Stimulated activated CD4-positive, alpha-beta T cell treated with anti-CD3 and anti-CD28 coated beads, Interleukin-4, amount 100 ng/mL, for 1 hour (primary cell): ENCODE measurements around the gene ZNF362.
"Not testable (repeated sequence)": the region's sequence is repeated elsewhere in the genome, so short reads cannot be mapped to it uniquely, and the experiment has no call there.

Experiments
- DNase-seq: peaks from one replicate; pipeline ENCODE4 v3.0.0-alpha.2; 2020

The ZNF362 gene, protein sequence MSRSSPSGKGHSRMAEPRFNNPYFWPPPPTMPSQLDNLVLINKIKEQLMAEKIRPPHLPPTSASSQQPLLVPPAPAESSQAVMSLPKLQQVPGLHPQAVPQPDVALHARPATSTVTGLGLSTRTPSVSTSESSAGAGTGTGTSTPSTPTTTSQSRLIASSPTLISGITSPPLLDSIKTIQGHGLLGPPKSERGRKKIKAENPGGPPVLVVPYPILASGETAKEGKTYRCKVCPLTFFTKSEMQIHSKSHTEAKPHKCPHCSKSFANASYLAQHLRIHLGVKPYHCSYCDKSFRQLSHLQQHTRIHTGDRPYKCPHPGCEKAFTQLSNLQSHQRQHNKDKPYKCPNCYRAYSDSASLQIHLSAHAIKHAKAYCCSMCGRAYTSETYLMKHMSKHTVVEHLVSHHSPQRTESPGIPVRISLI

DNA sequence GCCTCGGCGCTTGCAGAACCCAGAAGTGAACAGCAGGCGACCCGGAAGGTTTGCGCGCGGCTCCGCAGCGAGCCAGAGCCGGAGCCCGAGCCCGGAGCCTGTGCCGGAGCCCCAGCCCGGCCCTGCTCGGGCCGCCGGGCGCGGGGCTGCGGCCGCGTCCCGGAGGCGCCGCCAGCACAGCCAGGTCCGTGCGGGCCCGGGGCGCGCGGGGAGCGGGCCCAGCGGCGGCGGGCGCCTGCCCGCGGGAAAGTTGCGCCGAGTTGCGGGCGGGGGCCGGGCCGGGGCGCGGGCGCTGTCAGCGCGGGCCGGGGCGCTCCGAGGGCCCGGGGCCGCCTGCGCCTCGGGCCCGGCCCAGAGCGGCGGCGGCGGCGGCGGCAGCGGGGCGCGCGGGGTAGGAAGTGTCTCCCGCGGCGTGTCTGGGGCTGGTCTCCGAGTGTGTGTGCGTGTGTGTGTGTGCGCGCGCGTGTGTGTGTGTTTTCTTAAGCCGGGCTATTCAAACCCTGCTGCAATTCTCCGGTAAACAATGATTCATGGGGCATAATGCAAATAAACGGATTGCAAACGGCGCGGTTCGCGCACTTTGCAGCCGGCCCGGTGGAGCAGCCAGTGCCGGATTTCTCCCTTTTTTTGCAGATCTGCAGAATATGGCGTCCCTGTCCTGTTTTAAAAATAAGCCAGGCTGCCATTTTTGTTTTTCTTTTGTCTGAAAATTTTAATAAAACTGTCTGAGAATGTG is at the start of gene ZNF362:
Gene ZNF362 (plus strand): TSS at position 22 of the 736 bp plus-strand sequence. CDS start 14,083 bp downstream, outside the sequence.
- DNase-seq: peak; percentile 73

DNA sequence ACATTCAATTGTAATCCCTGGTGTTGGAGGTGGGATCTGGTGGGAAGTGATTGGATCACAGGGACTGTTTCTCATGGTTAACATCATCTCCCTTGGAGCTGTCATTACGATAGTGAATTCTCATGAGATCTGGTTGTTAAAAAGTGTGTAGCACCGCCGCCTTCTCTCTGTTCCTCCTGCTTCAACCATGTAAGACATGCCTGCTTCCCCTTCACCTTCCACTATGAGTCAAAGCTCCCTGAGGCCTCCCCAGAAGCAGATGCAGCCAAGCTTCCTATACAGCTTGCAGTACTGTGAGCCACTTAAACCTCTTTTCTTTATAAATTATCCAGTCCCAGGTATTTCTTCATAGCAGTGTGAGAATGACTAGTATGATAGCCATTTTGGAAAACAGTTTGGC is 44.3 kb upstream of the ZNF362 start:
- no peak for DNase-seq

DNA sequence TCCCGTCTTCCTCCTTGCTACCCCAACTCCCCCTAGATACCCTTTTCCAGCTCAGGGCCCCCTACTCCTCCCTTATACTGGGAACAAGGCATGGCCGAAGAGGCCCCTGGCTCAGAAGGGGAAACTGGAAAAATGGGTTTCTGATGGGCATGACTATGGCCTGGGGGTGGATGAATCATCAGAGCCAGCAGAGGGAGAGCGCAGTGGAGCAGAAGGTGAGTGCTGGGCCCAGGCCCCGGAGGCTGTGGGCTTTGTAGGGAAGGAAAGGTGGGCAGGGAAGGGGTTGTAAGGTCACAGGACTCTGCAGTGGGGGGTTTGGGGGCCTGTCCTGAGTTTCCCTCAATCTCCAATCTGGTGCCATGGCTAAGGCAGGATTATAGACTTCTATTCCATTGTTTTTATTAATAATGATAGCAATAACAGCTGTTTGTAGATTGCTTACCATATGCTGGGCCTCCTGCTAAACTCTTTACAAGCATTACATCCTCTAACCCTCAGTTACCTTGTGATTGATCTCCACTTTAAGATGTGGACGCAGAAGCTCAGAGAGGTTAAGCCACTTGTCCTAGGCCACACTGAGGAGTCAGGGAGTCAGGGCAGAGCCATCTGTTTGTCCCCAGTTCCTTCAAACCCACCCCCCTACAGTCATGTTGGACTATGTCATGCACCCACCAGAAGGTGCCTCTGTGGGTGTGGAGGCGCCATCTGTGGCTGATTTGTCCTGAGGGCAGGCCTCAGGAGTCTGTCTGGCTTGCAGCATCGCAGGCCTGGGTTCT is 36.2 kb upstream of the ZNF362 start:
- DNase-seq: no peak

DNA sequence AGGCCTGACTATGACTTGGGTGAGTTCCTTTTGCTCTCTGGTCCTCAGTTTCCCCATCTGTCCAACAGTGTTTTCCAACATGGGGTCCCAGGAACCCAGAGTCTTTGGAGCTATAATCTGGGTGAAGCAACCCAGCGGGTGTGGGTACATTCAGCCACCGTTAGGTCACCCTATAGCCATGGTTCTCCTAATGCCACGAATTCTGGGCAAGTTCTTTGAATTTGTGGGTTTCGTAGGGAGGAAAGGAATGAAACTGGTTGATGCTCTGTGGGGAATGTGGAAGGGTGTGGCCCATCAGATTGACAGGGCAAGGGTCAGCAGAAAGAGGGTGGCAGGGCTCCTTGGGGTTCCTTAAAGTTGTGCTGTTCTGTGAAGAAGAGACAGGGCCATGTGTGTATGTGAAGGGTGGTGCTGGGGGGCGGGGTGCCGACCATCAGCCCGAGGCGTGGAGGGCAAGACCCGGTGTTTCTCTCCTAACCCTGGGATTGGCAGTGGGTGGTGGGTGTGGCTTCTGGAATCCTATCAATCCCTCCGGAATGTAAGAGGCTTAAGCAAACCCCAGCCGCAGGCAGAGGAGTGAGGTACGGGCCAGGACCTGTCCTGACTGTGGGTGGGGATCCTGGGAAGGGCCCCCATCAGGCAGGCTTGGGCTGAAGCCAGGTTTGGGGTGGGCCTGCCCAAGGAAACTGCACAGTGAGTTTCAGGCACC is 35.5 kb upstream of the ZNF362 start:
- DNase-seq: no peak

DNA sequence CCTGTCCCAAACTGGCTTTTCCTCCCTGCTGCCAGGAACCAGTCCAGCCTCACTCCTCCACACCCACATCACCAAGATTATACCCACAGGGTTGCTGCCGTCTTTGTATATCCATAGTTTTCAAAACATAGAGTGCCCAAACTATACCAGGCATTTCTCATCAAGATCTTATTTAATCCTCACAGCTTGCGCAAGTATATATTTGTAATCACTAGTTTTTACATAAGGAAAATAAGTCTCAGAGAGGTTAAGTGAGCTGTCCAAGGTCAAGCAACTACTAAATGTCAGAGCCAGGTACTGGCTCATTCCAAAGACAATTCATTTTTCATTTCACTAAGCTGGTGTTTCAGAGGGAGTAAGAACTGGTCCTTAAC is 34.9 kb upstream of the ZNF362 start:
- no peak for DNase-seq

DNA sequence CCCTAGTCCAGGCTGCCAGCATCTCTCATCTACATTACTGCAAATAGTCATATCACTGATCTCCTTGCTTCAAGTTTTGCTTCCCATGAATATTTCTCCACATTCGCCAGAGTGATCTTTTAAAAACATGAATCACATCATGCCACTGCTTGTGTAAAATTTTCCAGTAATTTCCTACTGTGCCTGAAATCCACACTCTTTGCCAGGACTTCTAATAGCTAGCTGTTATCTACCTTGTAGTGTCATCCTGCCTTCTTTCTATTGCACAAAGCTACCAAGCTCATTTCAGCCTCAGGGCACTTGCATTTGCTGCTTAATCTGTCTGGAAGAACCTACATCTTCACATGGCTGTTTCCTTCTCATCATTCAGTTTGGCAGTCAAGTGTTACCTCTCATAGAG is 33.9 kb upstream of the ZNF362 start:
- DNase-seq: no peak

DNA sequence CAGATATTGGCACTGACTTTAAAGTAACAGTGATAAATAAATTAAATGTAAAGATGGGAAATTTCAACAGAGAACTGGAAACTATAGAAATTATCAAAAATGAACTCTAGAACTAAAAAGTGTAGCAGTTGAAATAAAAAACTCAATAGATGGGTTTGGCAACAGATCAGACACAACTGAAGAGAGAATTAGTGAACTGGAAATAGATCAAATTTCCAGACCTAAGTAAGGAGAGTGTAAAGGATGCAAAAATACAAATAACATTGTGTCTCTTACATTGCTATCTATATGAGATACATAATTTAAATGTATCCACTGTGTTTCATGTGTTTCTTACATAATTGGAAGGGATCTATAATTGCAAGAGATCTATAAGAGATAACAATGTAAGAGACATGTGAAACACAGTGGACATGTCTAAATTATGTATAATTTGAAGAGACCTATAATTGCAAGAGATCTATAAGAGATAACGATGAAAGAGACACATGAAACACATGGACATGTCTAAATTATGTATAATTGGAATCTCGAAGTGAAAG is 32.1 kb upstream of the ZNF362 start:
- no peak for DNase-seq

DNA sequence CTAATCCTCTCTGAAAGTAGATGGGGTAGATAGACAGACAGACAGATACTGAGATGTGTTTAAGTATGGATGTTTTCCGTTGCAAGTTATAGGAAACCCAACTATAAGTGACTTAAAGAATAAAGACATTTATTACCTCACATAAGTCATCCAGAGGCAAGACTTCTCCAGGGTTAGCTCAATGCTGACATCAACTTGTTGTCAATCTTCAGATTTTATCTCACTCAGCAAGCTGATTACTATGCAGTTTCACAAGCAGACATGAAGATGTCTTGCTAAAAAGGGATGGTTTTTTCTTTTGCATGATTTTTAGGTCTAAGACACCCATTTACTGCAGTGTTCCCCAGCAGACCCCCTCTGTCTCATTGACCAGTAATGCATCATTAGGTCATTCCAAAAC is 30.7 kb upstream of the ZNF362 start:
- no peak for DNase-seq

DNA sequence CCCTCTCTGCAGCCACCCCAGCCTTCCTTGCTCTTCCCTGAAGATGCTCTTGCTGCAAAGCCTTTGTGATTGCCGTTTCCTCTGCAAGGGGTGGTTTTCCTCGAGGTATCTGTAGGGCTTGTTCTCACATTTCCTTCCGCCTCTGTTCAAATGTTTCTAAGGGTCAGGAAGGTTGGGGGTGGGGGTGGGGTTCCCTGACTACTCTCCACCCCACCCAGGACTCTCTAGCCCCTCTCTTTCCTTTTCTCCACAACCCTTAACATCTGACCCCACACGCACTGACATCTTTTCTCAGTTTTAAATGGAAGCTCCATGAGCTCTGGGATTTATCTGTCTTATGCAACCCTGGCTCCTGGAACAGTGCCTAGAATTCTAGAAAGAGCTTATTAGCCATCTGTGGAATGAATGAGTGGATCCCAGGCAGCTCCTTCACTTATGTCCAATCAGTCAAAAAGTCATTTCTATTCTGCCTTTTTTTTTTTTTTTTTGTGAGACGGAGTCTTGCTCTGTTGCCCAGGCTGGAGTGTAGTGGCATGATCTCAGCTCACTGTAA is 27.3 kb upstream of the ZNF362 start:
- no peak for DNase-seq

DNA sequence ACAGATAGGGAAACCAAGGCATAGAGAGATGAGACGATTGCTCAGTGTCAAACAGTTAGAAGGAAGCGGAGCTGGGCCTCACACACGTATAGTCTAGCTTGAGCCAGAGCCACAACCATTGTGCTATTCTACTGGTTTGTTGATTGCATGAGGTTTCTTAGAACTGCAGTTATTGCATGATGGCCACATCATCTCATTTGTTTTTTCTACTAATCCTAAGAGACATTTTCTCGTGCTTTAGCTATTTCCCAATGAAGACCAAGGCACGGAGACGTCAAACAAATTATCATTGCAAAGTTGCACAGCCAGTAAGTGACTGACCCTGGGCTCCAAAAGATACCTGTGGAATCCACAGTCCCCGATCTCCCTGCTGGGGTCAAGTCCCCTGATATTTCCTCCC is 25.1 kb upstream of the ZNF362 start:
- DNase-seq: no peak

DNA sequence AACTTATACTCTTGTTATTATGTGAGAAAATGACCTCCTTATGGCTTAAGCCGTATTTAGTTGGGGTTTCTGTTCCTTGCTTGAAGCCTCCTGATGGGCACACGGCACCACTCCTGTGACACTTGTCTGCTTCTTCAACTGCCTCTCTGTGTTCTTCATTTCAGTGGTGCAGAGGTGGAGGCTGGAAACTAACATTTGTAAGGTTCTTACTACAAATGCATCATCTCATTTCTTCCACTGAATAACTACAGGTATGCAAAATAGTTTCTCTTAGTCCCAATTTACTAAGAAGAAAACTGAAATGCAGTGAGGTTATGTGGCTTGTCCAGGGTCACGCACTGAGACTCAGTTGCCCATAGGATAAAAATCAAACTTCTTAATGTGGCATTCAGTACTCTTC is 23.6 kb upstream of the ZNF362 start:
- no peak for DNase-seq

DNA sequence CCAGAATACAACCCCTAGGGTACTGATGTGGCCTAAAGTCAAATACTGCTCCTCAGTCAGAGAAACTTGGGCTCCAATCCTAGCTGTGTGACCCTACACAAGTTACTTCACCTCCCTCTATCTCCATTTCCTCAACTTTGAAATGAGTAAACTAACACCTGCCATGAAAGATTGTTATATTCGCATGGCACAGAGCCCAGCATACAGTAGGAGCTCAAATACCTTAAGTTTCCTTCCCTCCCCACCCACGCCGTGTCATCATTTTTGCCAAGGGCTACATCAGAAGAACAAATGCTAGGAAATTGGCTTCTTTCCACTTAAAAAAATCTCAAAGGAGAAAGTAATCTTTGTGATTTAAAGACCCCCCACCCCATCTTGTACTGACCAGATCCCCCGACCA is 22.2 kb upstream of the ZNF362 start:
- no peak for DNase-seq

DNA sequence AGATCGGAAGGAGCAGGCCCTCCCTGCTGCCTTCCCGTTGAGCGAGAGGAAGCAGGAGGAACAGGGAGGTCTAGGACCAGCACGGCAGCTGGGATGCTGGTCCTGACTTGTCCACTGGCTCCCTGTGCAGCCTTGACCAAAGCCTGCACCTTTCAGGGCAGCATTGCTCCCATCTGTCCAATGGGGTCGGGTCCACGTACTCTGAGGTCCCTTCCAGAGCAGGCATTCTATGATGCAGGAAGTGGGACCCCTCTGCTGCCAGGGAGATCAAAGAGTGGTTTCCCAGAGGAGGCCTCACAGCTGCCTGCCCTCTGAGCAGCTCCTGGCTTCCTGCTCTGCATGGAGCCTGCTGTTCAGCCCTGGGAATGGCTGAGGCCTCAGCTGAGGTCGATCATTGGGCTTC is 21.7 kb upstream of the ZNF362 start:
- no peak for DNase-seq

DNA sequence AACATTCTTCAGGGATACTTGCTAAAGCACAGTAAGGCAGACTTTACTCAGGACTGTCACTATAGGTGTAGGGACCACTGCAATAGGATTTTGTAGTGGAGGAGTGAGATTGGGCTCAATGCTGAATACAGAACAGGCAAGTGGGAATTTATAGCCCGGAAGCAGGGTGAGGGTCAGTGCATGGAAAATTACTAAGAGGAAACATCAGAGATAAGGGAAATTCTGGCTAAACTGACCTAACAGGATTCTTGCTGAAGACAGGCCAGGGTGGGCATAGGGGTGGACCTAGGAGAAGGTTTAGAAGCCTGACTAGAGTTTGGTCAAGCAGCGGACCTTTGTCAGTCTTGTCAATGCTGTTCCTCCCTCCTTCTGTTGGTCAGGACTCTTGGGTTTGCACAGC is 20.8 kb upstream of the ZNF362 start:
- DNase-seq: no peak

DNA sequence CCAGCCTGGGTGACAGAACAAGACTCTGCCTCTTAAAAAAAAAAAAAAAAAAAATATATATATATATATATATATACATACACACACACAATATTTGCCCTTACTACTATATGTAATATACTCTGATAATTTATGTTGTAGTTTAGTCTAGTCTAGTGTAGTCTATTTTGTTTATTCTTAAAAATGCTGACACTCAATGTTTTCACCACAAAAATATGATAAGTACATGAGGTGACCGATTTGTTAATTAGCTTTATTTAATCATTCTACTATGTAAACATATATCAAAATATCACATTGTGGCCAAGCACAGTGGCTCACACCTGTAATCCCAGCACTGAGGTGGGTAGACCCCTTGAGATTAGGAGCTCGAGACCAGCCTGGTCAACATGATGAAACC is 19.8 kb upstream of the ZNF362 start:
- DNase-seq: no peak

DNA sequence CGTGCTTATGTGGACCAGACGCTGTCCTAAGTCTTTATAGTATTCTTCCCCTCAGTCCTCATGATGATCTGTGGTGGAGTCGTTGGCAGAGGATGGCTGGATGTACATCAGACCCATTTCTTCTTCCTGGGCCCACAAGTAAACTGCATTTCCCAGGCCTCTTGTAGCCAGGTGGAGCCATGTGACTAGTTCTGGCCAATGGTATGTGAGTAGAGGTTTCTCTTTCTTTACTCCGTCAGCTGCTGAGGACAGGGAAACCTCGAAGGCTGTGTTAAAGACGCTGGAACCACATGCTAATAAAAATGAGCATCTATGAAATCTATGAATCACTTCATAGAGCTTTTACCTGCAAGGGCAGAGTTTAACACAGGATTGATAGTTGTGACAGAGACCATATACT is 18.7 kb upstream of the ZNF362 start:
- DNase-seq: no peak

DNA sequence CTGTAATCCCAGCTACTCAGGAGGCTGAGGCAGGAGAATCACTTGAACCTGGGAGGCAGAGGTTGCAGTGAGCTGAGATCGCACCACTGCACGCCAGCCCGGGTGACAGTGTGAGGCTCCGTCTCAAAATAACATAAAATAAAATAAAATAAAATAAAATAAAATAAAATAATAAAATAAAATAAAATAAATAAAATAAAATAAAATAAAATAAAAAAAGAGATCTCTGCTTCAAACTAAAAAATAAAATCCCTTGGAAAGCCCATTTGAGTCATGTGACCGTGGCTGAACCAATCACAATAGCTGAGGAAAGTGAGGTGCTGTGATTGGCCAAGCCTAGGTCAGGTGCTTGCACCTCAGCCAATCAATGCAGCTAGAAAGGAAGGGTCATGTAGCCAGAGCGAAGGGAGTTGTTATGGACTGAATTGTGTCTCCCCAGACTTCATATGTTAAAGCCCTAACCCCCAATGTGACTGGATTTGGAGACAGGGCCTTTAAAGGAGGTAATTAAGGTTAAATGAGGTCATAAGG is 18.0 kb upstream of the ZNF362 start:
- DNase-seq: not testable (repeated sequence)

DNA sequence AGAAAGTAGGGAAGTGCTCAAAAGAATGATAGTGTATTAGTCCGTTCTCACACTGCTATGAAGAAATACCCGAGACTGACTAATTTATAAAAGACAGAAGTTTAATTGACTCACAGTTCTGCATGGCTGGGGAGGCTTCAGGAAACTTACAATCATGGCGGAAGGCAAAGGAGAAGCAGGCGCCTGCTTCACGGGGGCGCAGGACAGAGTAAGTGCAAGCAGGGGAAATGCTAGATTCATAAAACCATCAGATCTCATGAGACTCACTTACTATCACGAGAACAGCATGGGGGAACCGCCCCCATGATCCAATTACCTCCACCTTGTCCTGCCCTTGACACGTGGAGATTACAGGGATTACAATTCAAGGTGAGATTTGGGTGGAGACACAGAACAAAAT is 16.9 kb upstream of the ZNF362 start:
- not testable (repeated sequence) for DNase-seq

DNA sequence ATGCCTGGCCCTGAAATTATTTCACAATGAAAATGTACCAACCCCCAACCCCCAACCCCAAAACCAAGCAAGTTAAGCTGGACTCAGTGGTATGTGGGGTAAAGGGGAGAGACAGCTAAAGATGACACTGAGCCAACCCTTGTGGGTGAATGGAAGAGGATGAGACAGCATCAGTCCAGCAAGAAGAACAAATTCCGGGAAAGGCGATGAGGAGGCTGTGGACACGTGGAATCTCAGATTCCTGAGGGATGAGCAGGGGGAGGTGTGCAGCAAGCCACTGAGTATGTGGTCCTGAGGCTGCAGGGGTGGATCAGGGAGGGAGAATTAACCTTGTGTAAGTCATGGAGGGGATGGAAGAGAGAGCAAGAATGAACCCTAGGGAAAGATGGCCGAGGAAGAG is 14.4 kb upstream of the ZNF362 start:
- DNase-seq: no peak

DNA sequence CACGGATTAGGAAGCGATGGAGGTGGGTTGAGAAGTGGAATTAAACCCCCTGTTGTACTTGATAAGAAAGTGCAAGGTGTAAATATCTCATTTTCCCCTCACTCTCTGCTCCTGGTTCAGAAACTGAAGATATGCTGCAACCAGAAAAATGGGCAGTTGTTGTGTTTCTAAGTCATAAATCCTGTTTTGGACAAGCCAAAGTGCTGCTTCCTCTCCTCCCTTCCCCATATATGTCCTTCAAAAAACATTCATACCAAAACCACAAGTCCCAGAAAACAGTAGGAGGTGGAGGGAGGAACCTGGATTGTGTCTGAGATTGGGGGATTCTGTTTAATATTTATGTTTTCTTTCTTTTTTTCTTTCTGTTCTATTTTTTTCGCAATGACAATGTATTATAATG is 13.6 kb upstream of the ZNF362 start:
- DNase-seq: no peak

DNA sequence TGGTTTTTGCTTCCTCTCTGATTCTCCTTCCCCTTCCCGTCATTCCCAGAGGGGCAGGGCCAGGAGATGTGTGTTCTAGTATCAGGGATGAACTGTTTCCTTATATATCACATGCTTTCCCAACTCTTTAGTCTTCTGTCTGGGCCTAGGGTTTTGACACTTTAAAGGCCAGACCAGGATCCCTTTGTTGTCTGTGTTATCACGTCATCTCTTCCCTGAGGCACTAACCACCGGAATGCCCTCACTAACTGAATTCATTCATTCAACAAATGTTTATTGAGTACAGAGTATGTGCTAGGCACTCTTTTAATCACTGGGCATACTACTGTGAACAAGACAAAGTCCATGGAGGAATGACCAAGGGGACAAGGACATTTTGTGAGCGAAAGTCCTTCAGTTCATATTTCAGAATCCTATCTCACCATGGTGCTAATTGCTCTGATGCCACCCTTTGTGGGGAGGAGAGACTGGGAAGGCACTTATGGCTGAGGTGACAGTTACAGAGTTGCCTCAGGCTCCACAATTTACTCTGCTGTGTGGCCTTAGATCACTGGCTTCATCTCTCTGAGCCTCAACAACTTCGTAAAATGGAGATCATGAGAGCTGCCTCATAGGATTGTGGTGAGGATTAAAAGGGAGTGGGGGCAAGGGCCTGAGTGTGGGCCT is 12.0 kb upstream of the ZNF362 start:
- no peak for DNase-seq

DNA sequence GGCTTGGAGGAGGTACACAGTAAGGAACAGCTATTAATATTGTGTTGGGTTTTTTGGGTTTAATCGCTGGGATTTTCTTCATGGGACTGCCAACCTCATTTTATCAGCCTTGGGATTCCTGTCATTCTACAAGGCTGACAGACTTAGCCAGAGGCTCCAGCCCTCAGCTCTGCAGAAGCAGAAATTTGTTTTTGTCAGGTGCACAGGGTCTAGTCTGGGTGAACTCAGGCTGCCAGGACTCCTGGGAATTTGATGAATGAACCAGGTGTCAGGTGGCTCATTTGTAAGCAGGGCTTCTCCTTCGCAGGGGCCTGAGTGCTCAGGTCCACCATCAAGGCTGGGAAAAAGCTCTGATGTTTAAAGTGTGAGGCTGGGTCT is 11.5 kb upstream of the ZNF362 start:
- no peak for DNase-seq
